ENCODE results near the gene RORC.

DNA sequence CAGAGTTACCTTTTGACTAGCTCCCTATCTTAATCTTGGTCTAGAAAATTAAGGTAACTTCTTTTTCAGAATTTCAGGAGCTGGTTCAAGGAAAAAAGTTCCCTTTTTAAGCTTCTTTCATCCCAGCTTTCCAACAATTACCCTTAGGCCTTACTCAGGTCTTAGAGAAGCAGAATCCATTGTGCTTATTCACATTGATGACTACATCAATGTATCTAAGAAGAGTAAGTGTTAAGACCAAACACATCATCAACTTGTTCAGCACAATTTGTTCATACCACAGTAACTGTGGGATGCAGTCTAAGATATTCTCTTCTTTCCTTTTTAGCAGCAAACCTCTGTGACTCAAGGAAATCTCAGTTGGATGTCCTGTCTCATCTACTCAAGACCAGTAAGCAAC, 72.4 kb downstream of the RORC start:
- TF ChIP-seq, protein P1, sequence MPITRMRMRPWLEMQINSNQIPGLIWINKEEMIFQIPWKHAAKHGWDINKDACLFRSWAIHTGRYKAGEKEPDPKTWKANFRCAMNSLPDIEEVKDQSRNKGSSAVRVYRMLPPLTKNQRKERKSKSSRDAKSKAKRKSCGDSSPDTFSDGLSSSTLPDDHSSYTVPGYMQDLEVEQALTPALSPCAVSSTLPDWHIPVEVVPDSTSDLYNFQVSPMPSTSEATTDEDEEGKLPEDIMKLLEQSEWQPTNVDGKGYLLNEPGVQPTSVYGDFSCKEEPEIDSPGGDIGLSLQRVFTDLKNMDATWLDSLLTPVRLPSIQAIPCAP (CRISPR knock-in tag; IDR thresholded peaks at IDR 0.05): no peak
- TF ChIP-seq, protein P2, sequence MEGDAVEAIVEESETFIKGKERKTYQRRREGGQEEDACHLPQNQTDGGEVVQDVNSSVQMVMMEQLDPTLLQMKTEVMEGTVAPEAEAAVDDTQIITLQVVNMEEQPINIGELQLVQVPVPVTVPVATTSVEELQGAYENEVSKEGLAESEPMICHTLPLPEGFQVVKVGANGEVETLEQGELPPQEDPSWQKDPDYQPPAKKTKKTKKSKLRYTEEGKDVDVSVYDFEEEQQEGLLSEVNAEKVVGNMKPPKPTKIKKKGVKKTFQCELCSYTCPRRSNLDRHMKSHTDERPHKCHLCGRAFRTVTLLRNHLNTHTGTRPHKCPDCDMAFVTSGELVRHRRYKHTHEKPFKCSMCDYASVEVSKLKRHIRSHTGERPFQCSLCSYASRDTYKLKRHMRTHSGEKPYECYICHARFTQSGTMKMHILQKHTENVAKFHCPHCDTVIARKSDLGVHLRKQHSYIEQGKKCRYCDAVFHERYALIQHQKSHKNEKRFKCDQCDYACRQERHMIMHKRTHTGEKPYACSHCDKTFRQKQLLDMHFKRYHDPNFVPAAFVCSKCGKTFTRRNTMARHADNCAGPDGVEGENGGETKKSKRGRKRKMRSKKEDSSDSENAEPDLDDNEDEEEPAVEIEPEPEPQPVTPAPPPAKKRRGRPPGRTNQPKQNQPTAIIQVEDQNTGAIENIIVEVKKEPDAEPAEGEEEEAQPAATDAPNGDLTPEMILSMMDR (IDR thresholded peaks at IDR 0.05): no peak
- TF ChIP-seq, protein P3, sequence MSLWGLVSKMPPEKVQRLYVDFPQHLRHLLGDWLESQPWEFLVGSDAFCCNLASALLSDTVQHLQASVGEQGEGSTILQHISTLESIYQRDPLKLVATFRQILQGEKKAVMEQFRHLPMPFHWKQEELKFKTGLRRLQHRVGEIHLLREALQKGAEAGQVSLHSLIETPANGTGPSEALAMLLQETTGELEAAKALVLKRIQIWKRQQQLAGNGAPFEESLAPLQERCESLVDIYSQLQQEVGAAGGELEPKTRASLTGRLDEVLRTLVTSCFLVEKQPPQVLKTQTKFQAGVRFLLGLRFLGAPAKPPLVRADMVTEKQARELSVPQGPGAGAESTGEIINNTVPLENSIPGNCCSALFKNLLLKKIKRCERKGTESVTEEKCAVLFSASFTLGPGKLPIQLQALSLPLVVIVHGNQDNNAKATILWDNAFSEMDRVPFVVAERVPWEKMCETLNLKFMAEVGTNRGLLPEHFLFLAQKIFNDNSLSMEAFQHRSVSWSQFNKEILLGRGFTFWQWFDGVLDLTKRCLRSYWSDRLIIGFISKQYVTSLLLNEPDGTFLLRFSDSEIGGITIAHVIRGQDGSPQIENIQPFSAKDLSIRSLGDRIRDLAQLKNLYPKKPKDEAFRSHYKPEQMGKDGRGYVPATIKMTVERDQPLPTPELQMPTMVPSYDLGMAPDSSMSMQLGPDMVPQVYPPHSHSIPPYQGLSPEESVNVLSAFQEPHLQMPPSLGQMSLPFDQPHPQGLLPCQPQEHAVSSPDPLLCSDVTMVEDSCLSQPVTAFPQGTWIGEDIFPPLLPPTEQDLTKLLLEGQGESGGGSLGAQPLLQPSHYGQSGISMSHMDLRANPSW (CRISPR knock-in tag; conservative IDR thresholded peaks at IDR 0.05; ENCODE audit: low read depth): no peak
- no peak for TF ChIP-seq GTF2I (CRISPR knock-in tag; conservative IDR thresholded peaks at IDR 0.05)
- TF ChIP-seq, protein P4, sequence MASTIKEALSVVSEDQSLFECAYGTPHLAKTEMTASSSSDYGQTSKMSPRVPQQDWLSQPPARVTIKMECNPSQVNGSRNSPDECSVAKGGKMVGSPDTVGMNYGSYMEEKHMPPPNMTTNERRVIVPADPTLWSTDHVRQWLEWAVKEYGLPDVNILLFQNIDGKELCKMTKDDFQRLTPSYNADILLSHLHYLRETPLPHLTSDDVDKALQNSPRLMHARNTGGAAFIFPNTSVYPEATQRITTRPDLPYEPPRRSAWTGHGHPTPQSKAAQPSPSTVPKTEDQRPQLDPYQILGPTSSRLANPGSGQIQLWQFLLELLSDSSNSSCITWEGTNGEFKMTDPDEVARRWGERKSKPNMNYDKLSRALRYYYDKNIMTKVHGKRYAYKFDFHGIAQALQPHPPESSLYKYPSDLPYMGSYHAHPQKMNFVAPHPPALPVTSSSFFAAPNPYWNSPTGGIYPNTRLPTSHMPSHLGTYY (CRISPR knock-in tag; IDR thresholded peaks at IDR 0.05): no peak
- TF ChIP-seq, protein P5, sequence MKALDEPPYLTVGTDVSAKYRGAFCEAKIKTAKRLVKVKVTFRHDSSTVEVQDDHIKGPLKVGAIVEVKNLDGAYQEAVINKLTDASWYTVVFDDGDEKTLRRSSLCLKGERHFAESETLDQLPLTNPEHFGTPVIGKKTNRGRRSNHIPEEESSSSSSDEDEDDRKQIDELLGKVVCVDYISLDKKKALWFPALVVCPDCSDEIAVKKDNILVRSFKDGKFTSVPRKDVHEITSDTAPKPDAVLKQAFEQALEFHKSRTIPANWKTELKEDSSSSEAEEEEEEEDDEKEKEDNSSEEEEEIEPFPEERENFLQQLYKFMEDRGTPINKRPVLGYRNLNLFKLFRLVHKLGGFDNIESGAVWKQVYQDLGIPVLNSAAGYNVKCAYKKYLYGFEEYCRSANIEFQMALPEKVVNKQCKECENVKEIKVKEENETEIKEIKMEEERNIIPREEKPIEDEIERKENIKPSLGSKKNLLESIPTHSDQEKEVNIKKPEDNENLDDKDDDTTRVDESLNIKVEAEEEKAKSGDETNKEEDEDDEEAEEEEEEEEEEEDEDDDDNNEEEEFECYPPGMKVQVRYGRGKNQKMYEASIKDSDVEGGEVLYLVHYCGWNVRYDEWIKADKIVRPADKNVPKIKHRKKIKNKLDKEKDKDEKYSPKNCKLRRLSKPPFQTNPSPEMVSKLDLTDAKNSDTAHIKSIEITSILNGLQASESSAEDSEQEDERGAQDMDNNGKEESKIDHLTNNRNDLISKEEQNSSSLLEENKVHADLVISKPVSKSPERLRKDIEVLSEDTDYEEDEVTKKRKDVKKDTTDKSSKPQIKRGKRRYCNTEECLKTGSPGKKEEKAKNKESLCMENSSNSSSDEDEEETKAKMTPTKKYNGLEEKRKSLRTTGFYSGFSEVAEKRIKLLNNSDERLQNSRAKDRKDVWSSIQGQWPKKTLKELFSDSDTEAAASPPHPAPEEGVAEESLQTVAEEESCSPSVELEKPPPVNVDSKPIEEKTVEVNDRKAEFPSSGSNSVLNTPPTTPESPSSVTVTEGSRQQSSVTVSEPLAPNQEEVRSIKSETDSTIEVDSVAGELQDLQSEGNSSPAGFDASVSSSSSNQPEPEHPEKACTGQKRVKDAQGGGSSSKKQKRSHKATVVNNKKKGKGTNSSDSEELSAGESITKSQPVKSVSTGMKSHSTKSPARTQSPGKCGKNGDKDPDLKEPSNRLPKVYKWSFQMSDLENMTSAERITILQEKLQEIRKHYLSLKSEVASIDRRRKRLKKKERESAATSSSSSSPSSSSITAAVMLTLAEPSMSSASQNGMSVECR (CRISPR knock-in tag; IDR thresholded peaks at IDR 0.05; ENCODE audit: borderline replicate concordance): no peak
- no peak for TF ChIP-seq NR2C2 (CRISPR knock-in tag; IDR thresholded peaks at IDR 0.05)
- TF ChIP-seq, protein P6, sequence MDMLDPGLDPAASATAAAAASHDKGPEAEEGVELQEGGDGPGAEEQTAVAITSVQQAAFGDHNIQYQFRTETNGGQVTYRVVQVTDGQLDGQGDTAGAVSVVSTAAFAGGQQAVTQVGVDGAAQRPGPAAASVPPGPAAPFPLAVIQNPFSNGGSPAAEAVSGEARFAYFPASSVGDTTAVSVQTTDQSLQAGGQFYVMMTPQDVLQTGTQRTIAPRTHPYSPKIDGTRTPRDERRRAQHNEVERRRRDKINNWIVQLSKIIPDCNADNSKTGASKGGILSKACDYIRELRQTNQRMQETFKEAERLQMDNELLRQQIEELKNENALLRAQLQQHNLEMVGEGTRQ (CRISPR knock-in tag; IDR thresholded peaks at IDR 0.05): no peak
- TF ChIP-seq, protein P7, sequence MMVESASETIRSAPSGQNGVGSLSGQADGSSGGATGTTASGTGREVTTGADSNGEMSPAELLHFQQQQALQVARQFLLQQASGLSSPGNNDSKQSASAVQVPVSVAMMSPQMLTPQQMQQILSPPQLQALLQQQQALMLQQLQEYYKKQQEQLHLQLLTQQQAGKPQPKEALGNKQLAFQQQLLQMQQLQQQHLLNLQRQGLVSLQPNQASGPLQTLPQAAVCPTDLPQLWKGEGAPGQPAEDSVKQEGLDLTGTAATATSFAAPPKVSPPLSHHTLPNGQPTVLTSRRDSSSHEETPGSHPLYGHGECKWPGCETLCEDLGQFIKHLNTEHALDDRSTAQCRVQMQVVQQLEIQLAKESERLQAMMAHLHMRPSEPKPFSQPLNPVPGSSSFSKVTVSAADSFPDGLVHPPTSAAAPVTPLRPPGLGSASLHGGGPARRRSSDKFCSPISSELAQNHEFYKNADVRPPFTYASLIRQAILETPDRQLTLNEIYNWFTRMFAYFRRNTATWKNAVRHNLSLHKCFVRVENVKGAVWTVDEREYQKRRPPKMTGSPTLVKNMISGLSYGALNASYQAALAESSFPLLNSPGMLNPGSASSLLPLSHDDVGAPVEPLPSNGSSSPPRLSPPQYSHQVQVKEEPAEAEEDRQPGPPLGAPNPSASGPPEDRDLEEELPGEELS (CRISPR knock-in tag; IDR thresholded peaks at IDR 0.05): no peak
- TF ChIP-seq, protein P8, sequence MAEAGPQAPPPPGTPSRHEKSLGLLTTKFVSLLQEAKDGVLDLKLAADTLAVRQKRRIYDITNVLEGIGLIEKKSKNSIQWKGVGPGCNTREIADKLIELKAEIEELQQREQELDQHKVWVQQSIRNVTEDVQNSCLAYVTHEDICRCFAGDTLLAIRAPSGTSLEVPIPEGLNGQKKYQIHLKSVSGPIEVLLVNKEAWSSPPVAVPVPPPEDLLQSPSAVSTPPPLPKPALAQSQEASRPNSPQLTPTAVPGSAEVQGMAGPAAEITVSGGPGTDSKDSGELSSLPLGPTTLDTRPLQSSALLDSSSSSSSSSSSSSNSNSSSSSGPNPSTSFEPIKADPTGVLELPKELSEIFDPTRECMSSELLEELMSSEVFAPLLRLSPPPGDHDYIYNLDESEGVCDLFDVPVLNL (CRISPR knock-in tag; IDR thresholded peaks at IDR 0.05; ENCODE audit: borderline replicate concordance, low read depth): no peak
- no peak for TF ChIP-seq ZNF396 (CRISPR knock-in tag; IDR thresholded peaks at IDR 0.05; ENCODE audit: borderline replicate concordance)

All from WTC11 (cell line).